HG03095 (cell line): ENCODE results near the gene ZNF358.
A peak's percentile ranks its signal among the peaks of the same experiment; 100 is the strongest.

ENCODE experiments used
- ATAC-seq: cut with Tn5 transposase; IDR thresholded peaks from one replicate; pipeline ENCODE4 v1.9.1; 2021; ENCODE audit warnings: moderate library complexity; ENCODE audit not compliant: unreplicated experiment

The ZNF358 gene

GRCh38 chr19:7488736-7489353 is 27.1 kb upstream of the ZNF358 start, which contains the start of gene PEX11G:
Gene PEX11G (minus strand): TSS chr19:7489035. CDS start chr19:7489010, 25 bp downstream.
- peak; percentile 60 for ATAC-seq

GRCh38 chr19:7489609-7490044 is 26.3 kb upstream of the ZNF358 start:
- ATAC-seq, result no peak

- no peak for ATAC-seq
These were observed 23.8 kb upstream of the ZNF358 start for GRCh38 chr19:7492142-7492541.

GRCh38 chr19:7492558-7492957 is 23.3 kb upstream of the ZNF358 start:
- ATAC-seq, result no peak

- no peak for ATAC-seq
These were observed 21.3 kb upstream of the ZNF358 start for GRCh38 chr19:7494416-7495098.

- no peak for ATAC-seq
These were observed 18.6 kb upstream of the ZNF358 start for GRCh38 chr19:7497292-7497691.

GRCh38 chr19:7500811-7501450 is 15.0 kb upstream of the ZNF358 start:
- no peak for ATAC-seq

- ATAC-seq, result no peak
These were observed 13.4 kb upstream of the ZNF358 start for GRCh38 chr19:7502552-7502951.

GRCh38 chr19:7504684-7505083 is 11.2 kb upstream of the ZNF358 start:
- no peak for ATAC-seq

GRCh38 chr19:7505288-7505681 is 10.6 kb upstream of the ZNF358 start:
- no peak for ATAC-seq

GRCh38 chr19:7505682-7506384 is 10.1 kb upstream of the ZNF358 start:
- ATAC-seq, result no peak

GRCh38 chr19:7506385-7507328 is 9.2 kb upstream of the ZNF358 start:
- no peak for ATAC-seq

GRCh38 chr19:7507884-7508283 is 8.0 kb upstream of the ZNF358 start:
- ATAC-seq, result no peak

- ATAC-seq, result no peak
These were observed 6.3 kb upstream of the ZNF358 start for GRCh38 chr19:7509625-7510024.

GRCh38 chr19:7512400-7512851 is 3.5 kb upstream of the ZNF358 start:
- ATAC-seq, result no peak

- ATAC-seq, result no peak
These were observed 1.9 kb upstream of the ZNF358 start for GRCh38 chr19:7513809-7514642.

GRCh38 chr19:7515110-7515644 is 726 bp upstream of the ZNF358 start:
- ATAC-seq, result no peak

GRCh38 chr19:7516333-7516732 is 430 bp downstream of the ZNF358 start:
- no peak for ATAC-seq

- ATAC-seq, result no peak
These were observed 975 bp downstream of the ZNF358 start for GRCh38 chr19:7516878-7517277.
